ENCODE data around the gene AUNIP.

DNA sequence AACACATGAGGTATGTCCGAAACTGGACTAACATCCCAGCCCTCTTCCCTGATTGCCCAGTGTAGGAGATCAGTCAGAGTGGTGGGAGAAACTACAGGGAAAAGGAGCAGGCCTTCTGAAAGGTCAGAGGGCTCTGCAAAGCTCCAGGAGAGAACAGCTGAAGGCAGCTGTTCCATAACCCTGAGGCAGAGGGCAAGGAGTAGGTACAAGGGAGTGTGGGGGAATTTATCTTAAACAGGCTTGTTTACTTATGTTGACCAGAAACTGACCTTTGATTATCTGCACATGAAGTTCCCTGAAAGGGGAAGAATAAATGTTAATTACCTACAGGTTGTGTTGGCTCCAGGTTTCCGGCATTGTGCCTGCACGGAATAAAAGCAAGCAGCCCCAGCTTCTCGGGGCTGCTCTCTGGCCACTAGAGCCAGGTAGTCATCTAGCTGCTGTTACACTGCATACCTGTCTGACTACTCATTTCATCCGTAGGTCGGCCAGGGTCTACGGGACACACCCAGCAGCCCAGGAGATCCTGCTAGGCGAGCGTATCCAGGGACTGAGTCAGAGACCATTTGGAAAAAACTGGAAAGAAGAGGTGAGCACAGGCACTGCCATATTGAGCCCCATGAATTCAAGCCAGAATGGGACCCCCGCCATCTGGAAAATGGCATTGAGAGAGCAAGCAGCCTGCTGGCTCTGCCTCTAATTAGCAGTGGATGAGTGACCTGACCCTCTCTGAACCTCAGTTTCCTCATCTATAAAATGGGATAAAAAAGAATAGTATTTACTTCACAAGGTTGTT lies 31.2 kb upstream of the AUNIP start:
- TF ChIP-seq, protein P1, sequence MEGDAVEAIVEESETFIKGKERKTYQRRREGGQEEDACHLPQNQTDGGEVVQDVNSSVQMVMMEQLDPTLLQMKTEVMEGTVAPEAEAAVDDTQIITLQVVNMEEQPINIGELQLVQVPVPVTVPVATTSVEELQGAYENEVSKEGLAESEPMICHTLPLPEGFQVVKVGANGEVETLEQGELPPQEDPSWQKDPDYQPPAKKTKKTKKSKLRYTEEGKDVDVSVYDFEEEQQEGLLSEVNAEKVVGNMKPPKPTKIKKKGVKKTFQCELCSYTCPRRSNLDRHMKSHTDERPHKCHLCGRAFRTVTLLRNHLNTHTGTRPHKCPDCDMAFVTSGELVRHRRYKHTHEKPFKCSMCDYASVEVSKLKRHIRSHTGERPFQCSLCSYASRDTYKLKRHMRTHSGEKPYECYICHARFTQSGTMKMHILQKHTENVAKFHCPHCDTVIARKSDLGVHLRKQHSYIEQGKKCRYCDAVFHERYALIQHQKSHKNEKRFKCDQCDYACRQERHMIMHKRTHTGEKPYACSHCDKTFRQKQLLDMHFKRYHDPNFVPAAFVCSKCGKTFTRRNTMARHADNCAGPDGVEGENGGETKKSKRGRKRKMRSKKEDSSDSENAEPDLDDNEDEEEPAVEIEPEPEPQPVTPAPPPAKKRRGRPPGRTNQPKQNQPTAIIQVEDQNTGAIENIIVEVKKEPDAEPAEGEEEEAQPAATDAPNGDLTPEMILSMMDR (IDR thresholded peaks at IDR 0.05 in 2 of 3, conservative IDR thresholded peaks at IDR 0.05 in 1 of 3; ENCODE audit: borderline replicate concordance in 1 of 3, insufficient read depth in 1 of 3, low read depth in 2 of 3, low read length in 2 of 3): no peak
- TF ChIP-seq CBX3 (IDR thresholded peaks at IDR 0.05; ENCODE audit: low read depth) (peak; percentile 95), EZH2phosphoT487 (IDR thresholded peaks at IDR 0.05; ENCODE audit: borderline replicate concordance) (no peak), JUND (IDR thresholded peaks at IDR 0.05) (peak; percentile 97)

All from HCT116 (cell line).